NCI-H2196 treated with DMSO at 0.1 percent for 48 hours (cell line): ENCODE measurements around the gene S100Z.
A peak's percentile ranks its signal among the peaks of the same experiment; 100 is the strongest.
"Not testable (repeated sequence)": the region's sequence is repeated elsewhere in the genome, so short reads cannot be mapped to it uniquely, and the experiment has no call there.

ENCODE experiments used
- DNase-seq: peaks from one replicate; lab custom pipeline; 2025; ENCODE audit not compliant: unreplicated experiment; lab: John Stamatoyannopoulos, UW

Gene S100Z

GRCh38 chr5:76867827-76868693 is 18.2 kb downstream of the S100Z start:
- peak; percentile 2 for DNase-seq

- no peak for DNase-seq
Measured at GRCh38 chr5:76870046-76870445, 20.2 kb downstream of the S100Z start.

GRCh38 chr5:76874088-76874581 is 24.3 kb downstream of the S100Z start:
- no peak for DNase-seq

GRCh38 chr5:76888733-76889300 is 39.0 kb downstream of the S100Z start:
- DNase-seq: no peak

- no peak for DNase-seq
Measured at GRCh38 chr5:76893294-76893693, 43.5 kb downstream of the S100Z start.

GRCh38 chr5:76896196-76896595 is 46.4 kb downstream of the S100Z start:
- no peak for DNase-seq

- DNase-seq: no peak
Measured at GRCh38 chr5:76901522-76901921, 51.7 kb downstream of the S100Z start.

GRCh38 chr5:76908166-76908565 is 58.4 kb downstream of the S100Z start:
- no peak for DNase-seq

- not testable (repeated sequence) for DNase-seq
Measured at GRCh38 chr5:76910344-76910933, 60.6 kb downstream of the S100Z start.

- not testable (repeated sequence) for DNase-seq
Measured at GRCh38 chr5:76914671-76915070, 64.9 kb downstream of the S100Z start.

- no peak for DNase-seq
Measured at GRCh38 chr5:76918539-76918938, 68.7 kb downstream of the S100Z start.

GRCh38 chr5:76920491-76920890 is 70.7 kb downstream of the S100Z start:
- DNase-seq: no peak

- DNase-seq: no peak
Measured at GRCh38 chr5:76926329-76927105, 76.7 kb downstream of the S100Z start.

GRCh38 chr5:76927961-76928360 is 78.1 kb downstream of the S100Z start:
- no peak for DNase-seq

GRCh38 chr5:76930083-76930482 is 80.3 kb downstream of the S100Z start:
- DNase-seq: no peak

- no peak for DNase-seq
Measured at GRCh38 chr5:76938177-76938576, 88.4 kb downstream of the S100Z start.

- DNase-seq: no peak
Measured at GRCh38 chr5:76941000-76941399, 91.2 kb downstream of the S100Z start.

GRCh38 chr5:76941442-76941841 is 91.6 kb downstream of the S100Z start:
- no peak for DNase-seq

GRCh38 chr5:76942581-76942980 is 92.8 kb downstream of the S100Z start:
- no peak for DNase-seq

- no peak for DNase-seq
Measured at GRCh38 chr5:76943006-76943405, 93.2 kb downstream of the S100Z start.

- DNase-seq: no peak
Measured at GRCh38 chr5:76944638-76945037, 94.8 kb downstream of the S100Z start.
